GM19193 (cell line): ENCODE data around the gene COL5A2.

Source experiments
- POLR2A ChIP-seq: IDR thresholded peaks from 4 replicates; pipeline ENCODE4 v1.6.1; 2011; ENCODE audit not compliant: insufficient read depth, insufficient read length; ENCODE audit errors: extremely low read depth

COL5A2 gene

GRCh38 chr2:189162566-189162965, 17.0 kb downstream of the COL5A2 start:
- no peak for TF ChIP-seq POLR2A

GRCh38 chr2:189161894-189162293, 17.7 kb downstream of the COL5A2 start:
- no peak for TF ChIP-seq POLR2A

- no peak for TF ChIP-seq POLR2A
Observed at GRCh38 chr2:189159717-189160116, 19.8 kb downstream of the COL5A2 start.

- TF ChIP-seq POLR2A, result no peak
Observed at GRCh38 chr2:189159273-189159672, 20.3 kb downstream of the COL5A2 start.

GRCh38 chr2:189157939-189158338, 21.6 kb downstream of the COL5A2 start:
- no peak for TF ChIP-seq POLR2A

- no peak for TF ChIP-seq POLR2A
Observed at GRCh38 chr2:189157456-189157855, 22.1 kb downstream of the COL5A2 start.

GRCh38 chr2:189155795-189156194, 23.8 kb downstream of the COL5A2 start:
- TF ChIP-seq POLR2A, result no peak

GRCh38 chr2:189153619-189154018, 25.9 kb downstream of the COL5A2 start:
- TF ChIP-seq POLR2A, result no peak

GRCh38 chr2:189152483-189152882, 27.1 kb downstream of the COL5A2 start:
- TF ChIP-seq POLR2A, result no peak

GRCh38 chr2:189151906-189152305, 27.7 kb downstream of the COL5A2 start:
- TF ChIP-seq POLR2A, result no peak

GRCh38 chr2:189150033-189150432, 29.5 kb downstream of the COL5A2 start:
- TF ChIP-seq POLR2A, result no peak

- no peak for TF ChIP-seq POLR2A
Observed at GRCh38 chr2:189147989-189148388, 31.6 kb downstream of the COL5A2 start.

- no peak for TF ChIP-seq POLR2A
Observed at GRCh38 chr2:189147361-189147760, 32.2 kb downstream of the COL5A2 start.

GRCh38 chr2:189146553-189146952, 33.0 kb downstream of the COL5A2 start:
- TF ChIP-seq POLR2A, result no peak

- TF ChIP-seq POLR2A, result no peak
Observed at GRCh38 chr2:189144700-189145211, 34.8 kb downstream of the COL5A2 start.

- no peak for TF ChIP-seq POLR2A
Observed at GRCh38 chr2:189143925-189144324, 35.6 kb downstream of the COL5A2 start.
